Measurements from ENCODE around the gene CASD1. TPM values are rescaled to one million over a fixed set of nuclear protein-coding genes. Genes with fewer than 3 reads are reported as not detected.

CASD1 gene
- total RNA-seq, 2 donors from 2014 or later, result 40.4 to 68.8 TPM

DNA sequence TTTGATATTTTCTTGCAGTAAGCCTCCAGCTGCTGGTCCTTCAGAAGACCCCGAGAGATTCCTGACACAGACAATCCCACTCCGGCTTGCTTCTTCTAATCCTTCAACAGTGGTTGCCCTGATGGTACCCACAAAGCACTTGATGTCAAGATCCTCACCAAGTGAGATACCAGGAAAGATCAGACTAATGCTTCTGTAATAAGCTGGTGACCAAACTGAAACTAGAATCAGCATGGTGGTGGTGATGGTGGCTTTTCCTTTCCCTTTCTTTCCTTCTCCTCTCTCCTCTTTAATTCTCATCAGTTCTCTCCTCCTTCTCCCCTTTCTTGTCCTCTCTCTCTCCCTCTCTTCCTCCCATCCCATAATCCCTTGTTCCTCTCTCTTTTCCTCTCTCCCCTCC lies 25.8 kb upstream of the CASD1 start:
- H3K4me1 Mint-ChIP-seq, result no peaks in the 10 kb centered on the region
- no peaks in the 10 kb centered on the region for H3K4me1 ChIP-seq (ENCODE audit: control insufficient read depth, insufficient read depth, low read length)
- DNase-seq, result no peak
- H3K36me3 ChIP-seq (ENCODE audit: control insufficient read depth, insufficient read depth, low read length), result no peaks in the 10 kb centered on the region
- no peaks in the 10 kb centered on the region for H3K36me3 Mint-ChIP-seq (ENCODE audit: low read depth)
- H3K4me3 ChIP-seq (ENCODE audit: low read length), result no peak overlapping the region
- no peaks in the 10 kb centered on the region for H3K9me3 Mint-ChIP-seq
- no peak overlapping the region for H3K27ac ChIP-seq (ENCODE audit: low read depth, low read length)
- no peak overlapping the region for H3K27ac Mint-ChIP-seq
- WGBS, 2 experiments (ENCODE audit: insufficient coverage in 1 of 2, insufficient read length in 1 of 2), result 96 to 100% methylated on average over 1 to 2 of the region's 2 CpGs
- H3K27me3 ChIP-seq (ENCODE audit: control insufficient read depth, insufficient read depth, low read length, poor library complexity, severe bottlenecking), result peaks cover 19% of the 10 kb centered on the region
- H3K4me3 Mint-ChIP-seq, result no peak overlapping the region
- H3K9ac ChIP-seq (ENCODE audit: extremely low read depth, low read length, poor library complexity, severe bottlenecking), result no peak overlapping the region
- TF ChIP-seq CTCF (conservative IDR thresholded peaks at IDR 0.05), result no peak
- peaks cover 10% of the 10 kb centered on the region for H3K27me3 Mint-ChIP-seq (ENCODE audit: insufficient read depth)
- no peaks in the 10 kb centered on the region for H3K9me3 ChIP-seq (ENCODE audit: control insufficient read depth, low read length)

- H3K9ac ChIP-seq (ENCODE audit: extremely low read depth, low read length, poor library complexity, severe bottlenecking), result no peak overlapping the region
- no peaks in the 10 kb centered on the region for H3K36me3 ChIP-seq (ENCODE audit: control insufficient read depth, insufficient read depth, low read length)
- H3K4me1 ChIP-seq (ENCODE audit: control insufficient read depth, insufficient read depth, low read length), result no peaks in the 10 kb centered on the region
- DNase-seq, result no peak
- H3K4me3 Mint-ChIP-seq, result no peak overlapping the region
- no peak for TF ChIP-seq CTCF (conservative IDR thresholded peaks at IDR 0.05)
- H3K27ac ChIP-seq (ENCODE audit: low read depth, low read length), result no peak overlapping the region
- H3K4me1 Mint-ChIP-seq, result no peaks in the 10 kb centered on the region
- peaks cover 2% of the 10 kb centered on the region for H3K9me3 Mint-ChIP-seq
- peaks cover 11% of the 10 kb centered on the region for H3K27me3 ChIP-seq (ENCODE audit: control insufficient read depth, insufficient read depth, low read length, poor library complexity, severe bottlenecking)
- H3K27ac Mint-ChIP-seq, result no peak overlapping the region
- 92 to 100% methylated on average over 2 to 3 of the region's 3 CpGs for WGBS, 2 experiments (ENCODE audit: insufficient coverage in 1 of 2, insufficient read length in 1 of 2)
- H3K4me3 ChIP-seq (ENCODE audit: low read length), result no peak overlapping the region
- no peaks in the 10 kb centered on the region for H3K9me3 ChIP-seq (ENCODE audit: control insufficient read depth, low read length)
- peaks cover 2% of the 10 kb centered on the region for H3K27me3 Mint-ChIP-seq (ENCODE audit: insufficient read depth)
- no peaks in the 10 kb centered on the region for H3K36me3 Mint-ChIP-seq (ENCODE audit: low read depth)
Measured at GRCh38 chr7:94486216-94486615, 23.4 kb upstream of the CASD1 start.

DNA sequence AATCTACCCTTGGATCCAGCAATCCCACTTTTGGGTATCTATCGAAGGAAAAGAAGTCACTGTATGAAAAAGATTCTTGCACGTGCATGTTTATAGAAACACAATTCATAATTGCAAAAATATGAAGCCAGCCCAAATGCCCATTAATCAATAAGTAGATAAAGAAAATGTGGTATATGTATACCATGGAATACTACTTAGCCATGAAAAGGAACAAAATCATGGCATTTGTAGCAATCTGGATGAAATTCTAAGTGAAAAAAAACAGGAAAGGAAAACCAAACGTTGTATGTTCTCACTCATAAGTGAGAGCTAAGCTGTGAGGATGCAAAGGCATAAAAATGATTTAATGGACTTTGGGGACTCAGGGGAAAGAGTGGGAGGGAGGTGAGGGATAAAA lies 18.2 kb upstream of the CASD1 start:
- Mint-ChIP-seq H3K4me1 (no peaks in the 10 kb centered on the region), H3K9me3 (peaks cover 5% of the 10 kb centered on the region), H3K36me3 (ENCODE audit: low read depth) (no peaks in the 10 kb centered on the region), H3K4me3 (no peak overlapping the region), H3K27ac (no peak overlapping the region), H3K27me3 (ENCODE audit: insufficient read depth) (no peaks in the 10 kb centered on the region)
- Histone ChIP-seq H3K9ac (ENCODE audit: extremely low read depth, low read length, poor library complexity, severe bottlenecking) (no peak overlapping the region), H3K9me3 (ENCODE audit: control insufficient read depth, low read length) (no peaks in the 10 kb centered on the region), H3K4me1 (ENCODE audit: control insufficient read depth, insufficient read depth, low read length) (no peaks in the 10 kb centered on the region), H3K4me3 (ENCODE audit: low read length) (no peak overlapping the region), H3K36me3 (ENCODE audit: control insufficient read depth, insufficient read depth, low read length) (no peaks in the 10 kb centered on the region), H3K27ac (ENCODE audit: low read depth, low read length) (no peak overlapping the region), H3K27me3 (ENCODE audit: control insufficient read depth, insufficient read depth, low read length, poor library complexity, severe bottlenecking) (no peaks in the 10 kb centered on the region)
- WGBS, 2 experiments (ENCODE audit: insufficient coverage in 1 of 2, insufficient read length in 1 of 2), result 77 to 83% methylated on average over 1 to 3 of the region's 3 CpGs
- no peak for TF ChIP-seq CTCF (conservative IDR thresholded peaks at IDR 0.05)
- no peak for DNase-seq
